Fibroblast of lung (primary cell): Measurements from ENCODE around the gene LRRC3. TPM values are rescaled to one million over a fixed set of nuclear protein-coding genes. Genes with fewer than 3 reads are reported as not detected.
"Not testable (repeated sequence)": the region's sequence is repeated elsewhere in the genome, so short reads cannot be mapped to it uniquely, and the experiment has no call there.

Experiments used
- DNase-seq, 2 donors: peaks; one replicate each; pipeline versions ENCODE4 v3.0.0 to v3.0.0-alpha.2; 2010; ENCODE audit warnings: low read depth in 2 of 2
- H2AFZ ChIP-seq: 2 replicates; pipeline ENCODE4 v1.5.1; 2012; ENCODE audit warnings: low read length, control low read depth, inconsistent platforms
- H3K27ac ChIP-seq: 2 replicates; pipeline ENCODE4 v1.5.1; 2011; ENCODE audit warnings: low read length, control low read depth; ENCODE audit not compliant: insufficient read depth
- H3K27me3 ChIP-seq: 2 replicates; pipeline ENCODE4 v1.5.1; 2011; ENCODE audit warnings: mild to moderate bottlenecking, low read length; ENCODE audit not compliant: control insufficient read depth, insufficient read depth
- H3K36me3 ChIP-seq: 2 replicates; pipeline ENCODE4 v1.5.1; 2011; ENCODE audit warnings: low read length; ENCODE audit not compliant: control insufficient read depth, insufficient read depth
- H3K4me1 ChIP-seq: 2 replicates; pipeline ENCODE4 v1.5.1; 2011; ENCODE audit warnings: low read length; ENCODE audit not compliant: control insufficient read depth, insufficient read depth; ENCODE audit errors: extremely low read depth
- H3K4me2 ChIP-seq: 2 replicates; pipeline ENCODE4 v1.5.1; 2011; ENCODE audit warnings: low read length, control low read depth; ENCODE audit not compliant: insufficient read depth; ENCODE audit errors: extremely low read depth
- H3K4me3 ChIP-seq, 4 experiments: fragments of 200-600 bp in 1 of 4; sonication (generic) in 1 of 4; replicated peaks in 1 of 4; 2 replicates each; pipeline ENCODE4 v1.5.1; 2011 to 2016; ENCODE audit warnings: low read length in 4 of 4, low read depth in 3 of 4, mild to moderate bottlenecking in 3 of 4, control low read depth in 2 of 4, inconsistent platforms in 1 of 4, mixed read lengths in 1 of 4; ENCODE audit not compliant: insufficient read depth in 1 of 4; ENCODE audit errors: control extremely low read depth in 1 of 4
- H3K79me2 ChIP-seq: 2 replicates; pipeline ENCODE4 v1.5.1; 2012; ENCODE audit warnings: mild to moderate bottlenecking, low read length, inconsistent platforms; ENCODE audit not compliant: control insufficient read depth, insufficient read depth
- H3K9ac ChIP-seq: 2 replicates; pipeline ENCODE4 v1.5.1; 2011; ENCODE audit warnings: mild to moderate bottlenecking, low read length, control low read depth; ENCODE audit not compliant: insufficient read depth
- H3K9me3 ChIP-seq: 2 replicates; pipeline ENCODE4 v1.5.1; 2012; ENCODE audit warnings: low read depth, low read length; ENCODE audit not compliant: control insufficient read depth, insufficient read depth
- H4K20me1 ChIP-seq: 2 replicates; pipeline ENCODE4 v1.5.1; 2011; ENCODE audit warnings: low read length; ENCODE audit not compliant: control insufficient read depth, insufficient read depth; ENCODE audit errors: extremely low read depth
- EZH2 ChIP-seq: IDR thresholded peaks from 2 replicates; pipeline ENCODE4 v1.5.1; 2012; ENCODE audit warnings: low read length, control low read depth, mild to moderate bottlenecking; ENCODE audit errors: missing control alignments
- polyA plus RNA-seq, 2 donors: library from polyadenylated mRNA; depleted of rRNA in 1 of 2; stranded (reverse) in 1 of 2; unstranded in 1 of 2; fragments of >200 nt; gene quantifications; 2 replicates each; pipeline ENCODE4 v1.2.1, GENCODE V29; 2011 to 2012; ENCODE audit warnings: missing spikeins in 1 of 2
- total RNA-seq: library from RNA; depleted of rRNA; stranded (reverse); fragments of >200 nt; gene quantifications from 2 replicates; pipeline ENCODE4 v1.2.1, GENCODE V29; 2014
- TF ChIP-seq, protein P1 (sequence below), 2 donors: IDR thresholded peaks in 1 of 2; conservative IDR thresholded peaks in 1 of 2; 1 replicate in 1 of 2; 2 replicates in 1 of 2; pipeline ENCODE4 v1.5.1; 2011 to 2012; ENCODE audit warnings: low read length in 2 of 2, control low read depth in 1 of 2, inconsistent platforms in 1 of 2, low read depth in 1 of 2, mild to moderate bottlenecking in 1 of 2

The LRRC3 gene
- total and polyA plus RNA-seq, 2 donors (not counting 1 experiment from before 2014, with no cell fraction given), result 0.50 to 0.52 TPM

DNA sequence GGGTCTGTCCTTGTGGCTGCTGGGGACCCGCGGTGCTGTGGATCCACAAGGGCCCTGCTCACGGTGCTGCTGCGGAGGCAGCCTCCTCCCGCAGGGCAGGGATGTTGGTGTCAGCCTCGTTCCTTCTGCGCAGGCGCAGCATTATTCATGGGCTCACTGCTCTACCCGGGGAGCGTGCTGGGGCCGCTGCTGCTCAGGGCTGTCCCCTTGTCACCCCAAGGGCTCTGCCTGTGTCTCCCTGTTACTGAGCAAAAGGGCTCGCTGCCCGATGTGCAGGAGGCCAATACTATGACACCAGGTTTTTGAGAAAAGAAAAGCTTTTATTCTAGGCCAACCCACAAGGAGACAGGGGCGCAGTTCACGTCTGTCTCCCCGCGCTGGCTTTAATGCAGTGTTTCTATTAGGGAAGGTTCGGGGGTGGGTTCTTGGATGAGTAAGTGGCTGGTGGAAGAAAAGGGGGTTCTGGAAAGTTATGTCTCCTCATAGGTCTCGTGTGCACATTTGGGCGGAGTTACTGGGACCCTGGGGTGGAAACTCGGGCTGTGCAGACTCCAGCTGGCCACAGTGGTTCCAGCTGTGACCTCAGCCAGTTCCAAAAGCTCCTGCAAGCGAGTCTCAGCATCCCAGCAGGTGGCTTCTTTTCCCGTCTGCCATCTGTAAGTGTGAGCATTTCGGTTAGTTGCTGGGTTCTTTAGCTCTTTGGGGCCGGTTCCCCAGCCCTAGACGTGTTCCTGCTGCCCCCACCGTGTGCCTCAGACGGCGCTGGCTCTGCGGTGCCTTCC, 40.8 kb upstream of the LRRC3 start:
- TF ChIP-seq, protein P1, sequence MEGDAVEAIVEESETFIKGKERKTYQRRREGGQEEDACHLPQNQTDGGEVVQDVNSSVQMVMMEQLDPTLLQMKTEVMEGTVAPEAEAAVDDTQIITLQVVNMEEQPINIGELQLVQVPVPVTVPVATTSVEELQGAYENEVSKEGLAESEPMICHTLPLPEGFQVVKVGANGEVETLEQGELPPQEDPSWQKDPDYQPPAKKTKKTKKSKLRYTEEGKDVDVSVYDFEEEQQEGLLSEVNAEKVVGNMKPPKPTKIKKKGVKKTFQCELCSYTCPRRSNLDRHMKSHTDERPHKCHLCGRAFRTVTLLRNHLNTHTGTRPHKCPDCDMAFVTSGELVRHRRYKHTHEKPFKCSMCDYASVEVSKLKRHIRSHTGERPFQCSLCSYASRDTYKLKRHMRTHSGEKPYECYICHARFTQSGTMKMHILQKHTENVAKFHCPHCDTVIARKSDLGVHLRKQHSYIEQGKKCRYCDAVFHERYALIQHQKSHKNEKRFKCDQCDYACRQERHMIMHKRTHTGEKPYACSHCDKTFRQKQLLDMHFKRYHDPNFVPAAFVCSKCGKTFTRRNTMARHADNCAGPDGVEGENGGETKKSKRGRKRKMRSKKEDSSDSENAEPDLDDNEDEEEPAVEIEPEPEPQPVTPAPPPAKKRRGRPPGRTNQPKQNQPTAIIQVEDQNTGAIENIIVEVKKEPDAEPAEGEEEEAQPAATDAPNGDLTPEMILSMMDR (conservative IDR thresholded peaks at IDR 0.05 in 1 of 2, IDR thresholded peaks at IDR 0.05 in 1 of 2; ENCODE audit: low read depth in 1 of 2, low read length in 2 of 2), result no peak
- H3K9me3 ChIP-seq, result no peaks in the 10 kb centered on the region
- no peak for DNase-seq
- H3K79me2 ChIP-seq, result no peaks in the 10 kb centered on the region
- no peaks in the 10 kb centered on the region for H3K36me3 ChIP-seq
- H3K27me3 ChIP-seq, result no peaks in the 10 kb centered on the region
- no peak overlapping the region for H3K4me2 ChIP-seq
- H3K4me3 ChIP-seq, result no peak overlapping the region
- H2AFZ ChIP-seq, result no peak overlapping the region
- no peaks in the 10 kb centered on the region for H4K20me1 ChIP-seq
- H3K27ac ChIP-seq, result no peak overlapping the region
- no peak overlapping the region for H3K9ac ChIP-seq
- H3K4me1 ChIP-seq, result no peaks in the 10 kb centered on the region

DNA sequence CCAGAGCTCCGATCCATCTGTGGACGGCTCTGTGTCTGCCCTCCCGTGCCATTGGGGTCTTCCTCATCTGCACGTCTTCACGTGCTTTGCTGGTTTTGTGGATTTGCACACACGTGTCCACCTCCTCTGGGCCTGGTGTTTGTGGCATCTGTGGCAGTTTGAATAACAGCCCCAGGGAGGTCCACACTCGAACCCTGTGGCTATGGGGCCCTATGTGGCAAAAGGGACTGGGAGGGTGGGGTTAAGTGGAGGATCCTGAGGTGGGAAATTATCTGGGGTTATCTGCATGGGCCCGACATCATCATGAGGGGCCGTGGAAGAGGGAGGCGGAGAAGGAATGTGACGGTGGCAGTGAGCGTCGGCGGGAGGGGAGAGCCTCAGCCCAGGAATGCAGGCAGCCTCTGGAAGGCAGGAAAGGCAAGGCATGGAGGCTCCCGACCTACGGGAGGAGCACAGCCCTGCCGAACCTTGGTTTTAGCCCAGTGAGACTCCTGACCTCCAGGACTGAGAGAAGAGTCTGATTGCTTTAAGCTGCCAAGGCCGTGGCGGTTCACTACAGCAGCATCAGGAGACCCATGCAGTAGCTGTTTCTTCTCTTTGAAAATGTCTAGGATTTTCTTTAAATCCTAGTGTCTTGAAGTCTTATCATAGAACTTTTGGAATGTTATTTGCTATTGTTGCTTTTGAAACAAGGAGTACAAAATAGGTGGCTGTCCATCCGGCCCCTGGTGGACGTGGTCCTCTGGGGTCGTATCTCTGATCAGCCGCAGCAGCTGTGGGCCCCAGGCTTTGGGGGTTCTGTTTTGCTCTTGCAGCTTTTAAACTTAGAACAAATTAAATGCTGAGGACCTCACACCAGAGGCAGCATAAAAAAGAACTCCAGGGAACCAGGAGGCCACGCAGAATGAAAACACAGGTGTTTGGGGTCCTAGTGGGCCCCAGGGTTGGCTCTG, 40.0 kb upstream of the LRRC3 start:
- Histone ChIP-seq H3K4me3 (no peak overlapping the region), H3K4me2 (no peak overlapping the region), H2AFZ (no peak overlapping the region), H3K4me1 (no peaks in the 10 kb centered on the region), H3K79me2 (no peaks in the 10 kb centered on the region), H3K9ac (no peak overlapping the region), H3K27ac (no peak overlapping the region), H3K27me3 (no peaks in the 10 kb centered on the region), H3K9me3 (no peaks in the 10 kb centered on the region), H3K36me3 (no peaks in the 10 kb centered on the region), H4K20me1 (no peaks in the 10 kb centered on the region)
- DNase-seq, result no peak
- TF ChIP-seq, protein P1 (conservative IDR thresholded peaks at IDR 0.05 in 1 of 2, IDR thresholded peaks at IDR 0.05 in 1 of 2; ENCODE audit: low read depth in 1 of 2, low read length in 2 of 2), result no peak

DNA sequence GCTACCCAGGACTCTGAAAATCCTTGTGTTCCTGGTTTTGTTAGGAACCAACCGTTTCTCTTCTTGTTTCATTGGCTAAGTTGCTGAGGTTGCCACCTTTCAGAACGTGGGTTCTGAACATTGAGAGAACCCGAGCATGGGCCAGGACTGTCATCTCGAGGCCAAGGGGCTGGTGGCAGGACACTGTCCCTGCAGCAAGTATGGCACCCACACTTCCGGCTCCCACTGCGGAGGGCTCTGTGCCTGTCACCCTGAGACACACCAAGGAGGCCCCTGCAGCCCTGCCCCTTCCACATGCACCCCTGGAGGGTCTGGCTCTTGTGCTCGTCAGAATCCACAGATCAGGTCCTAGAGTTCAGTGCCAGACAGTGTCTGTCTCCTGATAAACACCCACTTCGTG, 39.1 kb upstream of the LRRC3 start:
- no peaks in the 10 kb centered on the region for H3K4me1 ChIP-seq
- H4K20me1 ChIP-seq, result no peaks in the 10 kb centered on the region
- H3K4me3 ChIP-seq, result no peak overlapping the region
- H3K36me3 ChIP-seq, result no peaks in the 10 kb centered on the region
- H3K79me2 ChIP-seq, result no peaks in the 10 kb centered on the region
- DNase-seq, result no peak
- no peak overlapping the region for H3K9ac ChIP-seq
- no peak overlapping the region for H3K27ac ChIP-seq
- H3K9me3 ChIP-seq, result no peaks in the 10 kb centered on the region
- H3K27me3 ChIP-seq, result no peaks in the 10 kb centered on the region
- H2AFZ ChIP-seq, result no peak overlapping the region
- no peak overlapping the region for H3K4me2 ChIP-seq
- TF ChIP-seq, protein P1 (conservative IDR thresholded peaks at IDR 0.05 in 1 of 2, IDR thresholded peaks at IDR 0.05 in 1 of 2; ENCODE audit: low read depth in 1 of 2, low read length in 2 of 2), result no peak
- TF ChIP-seq EZH2, result no peak

DNA sequence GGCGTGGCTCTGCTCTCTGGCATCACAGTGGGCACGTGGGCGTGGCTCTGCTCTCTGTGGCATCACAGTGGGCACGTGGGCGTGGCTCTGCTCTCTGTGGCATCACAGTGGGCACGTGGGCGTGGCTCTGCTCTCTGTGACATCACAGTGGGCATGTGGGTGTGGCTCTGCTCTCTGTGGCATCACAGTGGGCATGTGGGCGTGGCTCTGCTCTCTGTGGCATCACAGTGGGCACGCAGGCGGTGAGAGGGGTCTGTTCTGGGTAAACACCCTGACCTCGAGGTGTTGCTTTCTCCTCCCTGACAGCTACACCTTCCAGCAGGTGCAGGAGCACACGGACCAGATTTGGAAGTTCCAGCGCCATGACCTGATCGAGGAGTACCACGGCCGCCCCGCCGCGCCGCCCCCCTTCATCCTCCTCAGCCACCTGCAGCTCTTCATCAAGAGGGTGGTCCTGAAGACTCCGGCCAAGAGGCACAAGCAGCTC, 37.6 kb upstream of the LRRC3 start:
- H3K9ac ChIP-seq, H2AFZ ChIP-seq, H3K4me1 ChIP-seq, H3K36me3 ChIP-seq, H3K27ac ChIP-seq, H3K9me3 ChIP-seq, H4K20me1 ChIP-seq, H3K79me2 ChIP-seq, H3K4me2 ChIP-seq, DNase-seq, H3K4me3 ChIP-seq, H3K27me3 ChIP-seq: not testable (repeated sequence)
